Measurements from ENCODE around the gene SMYD2.

Gene SMYD2

DNA sequence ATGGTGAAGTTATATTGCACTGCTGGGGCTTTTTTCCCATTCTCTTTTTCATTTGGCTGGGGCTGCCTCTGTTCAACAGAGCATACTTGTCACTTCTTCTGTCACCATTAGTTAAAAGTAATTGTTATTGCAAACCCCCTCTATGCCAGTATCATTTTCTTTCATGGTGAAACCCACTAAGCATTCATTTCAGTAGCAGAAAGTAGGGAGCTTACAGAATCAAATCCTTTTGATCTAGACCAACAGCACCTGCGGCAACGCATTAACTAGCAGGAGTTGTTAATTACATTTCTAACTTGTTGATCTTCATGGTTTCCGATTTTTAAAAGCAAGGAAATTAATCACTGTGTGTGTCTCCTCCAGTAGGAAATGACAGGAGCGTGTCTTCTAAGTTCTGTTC lies 15.0 kb downstream of the SMYD2 start:
- TF ChIP-seq, protein P1, sequence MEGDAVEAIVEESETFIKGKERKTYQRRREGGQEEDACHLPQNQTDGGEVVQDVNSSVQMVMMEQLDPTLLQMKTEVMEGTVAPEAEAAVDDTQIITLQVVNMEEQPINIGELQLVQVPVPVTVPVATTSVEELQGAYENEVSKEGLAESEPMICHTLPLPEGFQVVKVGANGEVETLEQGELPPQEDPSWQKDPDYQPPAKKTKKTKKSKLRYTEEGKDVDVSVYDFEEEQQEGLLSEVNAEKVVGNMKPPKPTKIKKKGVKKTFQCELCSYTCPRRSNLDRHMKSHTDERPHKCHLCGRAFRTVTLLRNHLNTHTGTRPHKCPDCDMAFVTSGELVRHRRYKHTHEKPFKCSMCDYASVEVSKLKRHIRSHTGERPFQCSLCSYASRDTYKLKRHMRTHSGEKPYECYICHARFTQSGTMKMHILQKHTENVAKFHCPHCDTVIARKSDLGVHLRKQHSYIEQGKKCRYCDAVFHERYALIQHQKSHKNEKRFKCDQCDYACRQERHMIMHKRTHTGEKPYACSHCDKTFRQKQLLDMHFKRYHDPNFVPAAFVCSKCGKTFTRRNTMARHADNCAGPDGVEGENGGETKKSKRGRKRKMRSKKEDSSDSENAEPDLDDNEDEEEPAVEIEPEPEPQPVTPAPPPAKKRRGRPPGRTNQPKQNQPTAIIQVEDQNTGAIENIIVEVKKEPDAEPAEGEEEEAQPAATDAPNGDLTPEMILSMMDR (IDR thresholded peaks at IDR 0.05; ENCODE audit: unreplicated experiment in 3 of 3): no peak
- H3K36me3 Mint-ChIP-seq (ENCODE audit: low read depth): peaks cover 7% of the 10 kb centered on the region
- H3K9me3 Mint-ChIP-seq: no peaks in the 10 kb centered on the region
- H3K4me1 Mint-ChIP-seq: peaks cover 33% of the 10 kb centered on the region
- H3K27me3 Mint-ChIP-seq (ENCODE audit: low read depth): no peaks in the 10 kb centered on the region
- H3K27ac Mint-ChIP-seq: peak overlapping the region in 1 of 3 experiments; percentile 25
- H3K4me3 Mint-ChIP-seq: no peak overlapping the region

DNA sequence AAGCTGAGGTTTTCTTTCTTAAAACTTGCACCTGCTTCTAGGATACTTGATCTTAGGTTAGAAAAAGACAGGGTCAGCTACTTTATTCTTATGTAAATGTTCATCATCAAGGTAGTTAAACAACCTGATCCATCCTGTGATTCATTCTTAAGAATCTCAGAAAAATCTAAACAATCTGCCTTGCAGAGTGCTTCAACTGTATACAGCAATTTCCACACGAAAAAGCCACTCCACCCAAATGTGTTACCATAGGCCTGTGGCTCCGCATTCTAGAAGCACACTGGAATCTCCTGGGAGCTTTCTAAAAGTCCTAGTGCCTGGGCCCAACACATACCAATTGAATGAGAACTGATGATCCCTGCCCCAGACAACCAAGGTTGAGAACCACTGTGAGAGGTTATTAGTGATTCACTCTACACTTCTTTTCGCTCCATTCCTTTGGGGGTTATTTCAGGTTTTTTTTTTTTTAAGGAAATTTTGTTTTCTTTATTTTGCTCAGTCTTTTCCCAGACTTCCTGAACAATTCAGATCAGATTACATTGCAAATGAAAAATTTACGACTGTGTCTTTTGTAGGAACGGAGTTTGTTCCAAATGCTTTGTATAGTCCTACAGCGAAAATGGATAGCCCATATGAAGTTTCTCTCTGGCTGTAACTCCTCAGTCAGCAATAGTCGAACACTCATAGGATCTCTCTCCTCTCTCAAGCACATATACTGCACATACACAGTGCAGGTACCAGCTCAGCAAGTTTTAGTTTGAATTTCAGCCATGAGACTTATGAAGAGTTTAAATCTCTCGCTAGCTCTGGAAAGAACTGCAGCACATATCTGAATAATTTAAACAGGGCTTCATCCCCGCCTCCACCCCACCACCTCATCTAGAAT lies 16.1 kb downstream of the SMYD2 start:
- H3K36me3 Mint-ChIP-seq (ENCODE audit: low read depth): peaks cover 7% of the 10 kb centered on the region
- TF ChIP-seq, protein P1 (IDR thresholded peaks at IDR 0.05; ENCODE audit: unreplicated experiment in 3 of 3): no peak
- no peaks in the 10 kb centered on the region for H3K27me3 Mint-ChIP-seq (ENCODE audit: low read depth)
- H3K4me1 Mint-ChIP-seq: peaks cover 33% of the 10 kb centered on the region
- peak overlapping the region; percentile 16 to 71 (median 25) for H3K27ac Mint-ChIP-seq
- peak overlapping the region in 1 of 3 experiments; percentile 5 for H3K4me3 Mint-ChIP-seq
- no peaks in the 10 kb centered on the region for H3K9me3 Mint-ChIP-seq

DNA sequence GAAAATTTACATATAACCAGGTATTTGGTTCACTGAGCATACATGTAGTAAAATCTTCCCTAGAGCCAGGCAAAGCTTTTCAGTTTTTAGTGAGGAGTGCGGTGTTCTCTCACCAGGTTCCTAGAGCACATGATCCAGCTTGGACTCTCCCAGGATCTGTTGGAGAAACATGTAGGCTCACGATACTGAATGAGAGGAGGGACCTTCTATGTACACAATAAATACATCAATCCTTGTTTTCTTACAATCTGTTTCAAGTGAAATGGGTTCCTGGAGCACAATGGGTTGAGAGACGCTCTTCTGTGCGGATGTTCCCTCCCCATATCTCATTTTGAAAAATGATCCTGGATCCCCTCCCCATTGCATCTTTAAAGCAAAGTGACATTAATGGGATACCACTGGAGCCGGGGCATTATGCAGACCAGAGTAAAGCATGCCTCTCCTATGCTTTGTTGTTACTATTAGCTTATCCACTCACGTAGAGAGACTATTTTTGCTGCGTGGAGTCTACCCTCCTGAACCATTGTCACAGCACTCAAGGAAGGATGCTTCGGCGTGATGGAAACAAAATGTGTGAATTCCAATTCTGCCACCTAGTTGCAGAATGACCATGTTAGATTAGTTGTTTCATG lies 19.3 kb downstream of the SMYD2 start:
- Mint-ChIP-seq H3K4me3 (no peak overlapping the region), H3K27me3 (ENCODE audit: low read depth) (no peaks in the 10 kb centered on the region), H3K4me1 (peaks cover 37% of the 10 kb centered on the region), H3K9me3 (no peaks in the 10 kb centered on the region), H3K27ac (no peak overlapping the region), H3K36me3 (ENCODE audit: low read depth) (peaks cover 3% of the 10 kb centered on the region)
- TF ChIP-seq, protein P1 (IDR thresholded peaks at IDR 0.05; ENCODE audit: unreplicated experiment in 3 of 3): no peak

DNA sequence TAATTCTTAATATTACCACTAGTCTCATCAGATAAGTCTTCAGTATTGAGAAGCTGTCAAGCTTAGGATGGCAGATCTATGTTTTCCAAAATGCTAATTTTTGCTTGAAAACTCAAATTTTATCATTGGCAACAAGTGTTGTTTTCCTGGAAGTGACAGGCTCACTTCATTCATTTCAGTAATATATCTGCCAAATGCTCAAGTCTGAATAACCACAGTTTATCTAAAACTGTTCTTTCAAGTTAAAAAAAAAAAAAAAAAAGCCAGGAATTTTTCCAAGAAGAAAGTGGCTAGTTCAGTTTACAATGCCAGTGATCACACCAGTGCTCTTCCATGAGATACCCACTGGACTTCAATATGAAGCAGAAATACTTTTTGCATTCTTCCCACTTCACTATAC lies 20.6 kb downstream of the SMYD2 start:
- Mint-ChIP-seq H3K9me3 (no peaks in the 10 kb centered on the region), H3K27me3 (ENCODE audit: low read depth) (no peaks in the 10 kb centered on the region), H3K4me1 (peaks cover 25% of the 10 kb centered on the region), H3K27ac (no peak overlapping the region), H3K36me3 (ENCODE audit: low read depth) (peaks cover 3% of the 10 kb centered on the region), H3K4me3 (no peak overlapping the region)
- TF ChIP-seq, protein P1 (IDR thresholded peaks at IDR 0.05; ENCODE audit: unreplicated experiment in 3 of 3): no peak

DNA sequence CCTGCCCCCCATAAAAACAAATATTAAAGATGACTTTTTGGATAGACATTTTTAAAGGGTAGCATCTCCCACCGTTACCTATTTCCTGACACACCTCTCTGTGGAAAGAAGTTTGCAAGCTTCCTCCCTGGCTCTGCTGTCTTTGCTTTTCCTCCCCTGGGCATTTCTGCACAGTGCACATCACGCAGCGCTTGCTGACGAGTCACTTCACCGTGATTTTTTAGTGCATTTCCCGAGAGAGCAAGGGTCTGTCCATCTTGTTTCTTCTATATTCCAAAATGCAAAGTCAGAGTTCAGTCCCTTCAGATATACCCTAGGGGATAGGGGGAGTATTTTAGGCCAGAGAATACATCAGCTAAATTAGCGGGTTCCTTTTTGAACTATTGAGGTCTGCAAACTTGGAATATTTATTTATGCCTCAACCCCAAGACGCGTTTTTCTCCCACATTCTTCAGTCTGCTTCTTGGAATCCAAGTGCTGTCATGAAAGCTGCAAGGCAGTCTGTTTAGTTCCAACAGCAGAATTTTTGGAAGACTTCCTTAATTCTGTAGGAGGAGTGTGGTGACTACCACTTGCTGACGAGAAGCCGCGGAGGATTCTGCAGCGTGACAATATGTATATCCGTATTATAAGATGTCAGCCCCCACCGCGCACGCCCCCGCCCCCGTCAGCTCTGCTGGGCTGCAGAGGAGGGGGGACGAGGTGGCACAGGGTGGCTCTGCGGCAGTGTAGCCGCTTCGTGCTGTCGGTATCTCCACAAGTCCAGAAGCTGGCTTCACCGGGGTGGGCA lies 22.4 kb downstream of the SMYD2 start:
- TF ChIP-seq, protein P1 (IDR thresholded peaks at IDR 0.05; ENCODE audit: unreplicated experiment in 3 of 3): no peak
- Mint-ChIP-seq H3K27ac (peak overlapping the region; percentile 30 to 74 (median 34)), H3K4me3 (peak overlapping the region in 2 of 3 experiments; percentile 13 to 16), H3K36me3 (ENCODE audit: low read depth) (peaks cover 3% of the 10 kb centered on the region), H3K27me3 (ENCODE audit: low read depth) (peaks cover 4% of the 10 kb centered on the region), H3K4me1 (peaks cover 11% of the 10 kb centered on the region), H3K9me3 (no peaks in the 10 kb centered on the region)
